ENCODE measurements around the gene CHPF.

GRCh38 chr2:219522111-219523030 is 21.2 kb downstream of the CHPF start:
- TF ChIP-seq GATA3 (IDR thresholded peaks at IDR 0.05; ENCODE audit: low read depth, low read length) (no peak), GATA2 (IDR thresholded peaks at IDR 0.05; ENCODE audit: low read depth, low read length) (no peak)

All from SH-SY5Y (cell line).